Posterior vena cava (tissue), 2 donors: ENCODE results near the gene KCNB1. TPM values are rescaled to one million over a fixed set of nuclear protein-coding genes. Genes with fewer than 3 reads are reported as not detected.
A peak's percentile ranks its signal among the peaks of the same experiment; 100 is the strongest.

Experiments
- DNase-seq: peaks from one replicate; pipeline ENCODE4 v3.0.0-alpha.2; 2020; ENCODE audit warnings: low spot score
- intact Hi-C, 2 donors: fragments of 100-400 bp; cut with DNase I; formaldehyde crosslinking; loops; one replicate each; pipeline versions ENCODE4 v1.14.1 to v1.14.2; 2022 to 2023
- total RNA-seq, 2 donors: library from RNA; stranded (reverse); fragmentation: NEBNext Ultra II Directional; extraction: Animal tissue kit (Norgen Biotek cat#: 25700); gene quantifications; one replicate each; pipeline ENCODE4 v1.2.1, GENCODE V29; 2021
- donor health status: DM: yes; HTN: yes; CAD: no.
- donor health status: DM: yes; HTN: yes; CAD: no.

The KCNB1 gene
- total RNA-seq, 2 donors from 2014 or later: 1.6 to 9.7 TPM

DNA sequence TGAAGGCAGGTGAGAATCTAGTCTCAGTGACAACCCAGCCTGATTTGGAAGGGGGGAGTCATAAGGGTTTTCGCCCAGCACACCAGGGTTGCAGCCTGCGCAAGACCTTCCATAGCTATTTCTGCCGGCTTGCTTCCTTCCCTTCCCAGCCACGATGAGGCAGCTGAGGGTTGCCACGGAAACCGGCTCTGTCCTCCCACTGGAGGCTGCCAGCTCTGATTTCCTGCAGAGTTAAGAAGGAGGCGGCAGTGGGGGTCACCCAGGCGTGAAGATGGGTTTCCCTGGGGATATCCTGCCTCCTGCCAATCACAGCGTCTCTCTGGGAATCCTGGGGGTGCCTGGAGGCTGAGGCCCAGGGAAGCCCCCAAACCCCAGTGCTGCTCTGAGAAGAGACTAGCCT lies 23.1 kb upstream of the KCNB1 start:
- peak; percentile 84 for DNase-seq
- intact Hi-C loops: no loop called here

DNA sequence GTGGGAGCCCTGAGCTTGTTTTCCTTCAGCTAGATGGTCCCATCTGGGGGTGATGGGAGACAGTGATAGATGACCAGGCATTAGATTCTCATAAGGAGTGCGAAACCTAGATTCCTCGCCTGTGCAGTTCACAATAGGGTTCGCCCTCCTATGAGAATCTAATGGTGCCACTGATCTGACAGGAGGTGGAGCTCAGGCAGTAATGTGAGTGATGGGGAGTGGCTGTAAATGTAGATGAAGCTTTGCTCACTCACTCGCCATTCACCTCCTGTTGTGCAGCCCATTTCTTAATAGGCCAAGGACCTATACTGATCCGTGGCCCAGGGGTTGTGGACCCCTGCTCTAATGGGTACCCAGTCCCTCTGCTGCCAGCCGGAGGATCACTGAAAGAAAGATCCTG lies 20.7 kb upstream of the KCNB1 start:
- DNase-seq: no peak
- intact Hi-C loops: no loop called here

DNA sequence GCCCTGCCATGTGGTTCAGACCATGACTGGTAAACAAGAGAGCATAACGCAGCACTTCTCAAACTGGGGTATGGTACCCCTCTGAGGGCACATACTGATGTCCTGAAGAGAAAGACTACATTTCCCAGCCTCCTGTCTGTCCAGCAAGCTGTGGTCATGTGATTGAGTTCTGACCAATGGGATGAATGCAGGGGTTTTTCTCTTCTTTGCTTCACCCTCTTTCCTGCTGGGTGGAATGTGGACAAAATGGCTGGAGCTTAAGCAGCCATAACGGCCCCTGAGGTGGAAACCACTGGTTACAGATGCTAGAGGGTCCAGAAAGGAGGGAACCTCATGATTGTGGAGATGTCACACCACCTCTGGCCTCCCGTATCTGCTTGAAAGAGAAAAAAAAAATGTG lies 19.4 kb upstream of the KCNB1 start:
- intact Hi-C loops: no loop called here
- no peak for DNase-seq

DNA sequence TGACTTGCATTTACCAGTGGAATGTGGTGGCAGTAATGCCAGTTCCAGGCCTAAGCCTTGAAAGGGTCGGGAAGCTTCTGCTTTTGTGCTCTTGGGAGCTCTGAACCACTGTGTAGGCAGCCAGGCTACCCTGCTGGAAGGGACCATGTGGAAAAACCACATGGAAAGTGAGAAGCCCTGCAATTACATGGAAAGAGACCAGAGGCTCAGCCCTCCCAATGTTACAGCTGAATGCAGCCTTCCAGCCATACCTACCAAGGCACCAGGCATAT lies 14.9 kb upstream of the KCNB1 start:
- intact Hi-C loops: no loop called here
- DNase-seq: no peak

DNA sequence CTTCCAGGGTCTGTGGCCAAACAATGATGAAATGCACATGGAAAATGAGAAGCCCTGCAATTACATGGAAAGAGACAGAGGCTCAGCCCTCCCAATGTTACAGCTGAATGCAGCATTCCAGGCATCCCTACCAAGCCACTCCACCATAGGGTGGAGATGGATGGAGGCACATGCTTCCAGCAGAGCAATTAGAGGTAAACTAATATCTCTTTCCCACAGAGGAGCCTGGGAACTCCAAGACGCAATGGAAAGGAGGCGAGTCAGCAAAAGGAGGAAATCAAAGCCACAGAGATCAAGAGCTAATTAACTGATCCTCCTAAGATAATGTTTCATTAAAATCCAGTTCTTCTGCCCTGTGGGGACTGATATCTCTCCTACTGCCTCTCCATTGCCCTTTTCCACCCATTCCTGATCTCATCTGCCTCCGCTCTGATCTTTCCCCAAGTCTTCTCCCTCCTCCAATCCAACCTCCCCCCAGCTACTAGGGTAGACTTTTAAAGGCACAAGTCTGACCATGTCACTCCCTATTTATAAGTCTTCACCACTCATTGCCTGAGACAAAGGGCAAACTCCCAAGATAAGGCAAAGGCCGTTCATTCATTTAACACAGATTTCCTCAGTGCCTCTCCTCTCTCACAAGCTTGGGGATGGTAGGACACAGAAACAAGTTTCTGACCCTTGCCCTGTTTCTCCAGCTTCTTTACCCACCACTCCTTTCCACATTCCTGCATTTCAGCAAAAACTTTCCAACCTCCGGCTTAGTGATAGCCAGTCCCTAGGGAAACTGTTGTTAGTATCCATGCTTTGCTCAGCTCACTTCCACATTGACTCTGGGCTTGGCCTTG lies 14.3 kb upstream of the KCNB1 start:
- no peak for DNase-seq
- intact Hi-C loops: no loop called here

DNA sequence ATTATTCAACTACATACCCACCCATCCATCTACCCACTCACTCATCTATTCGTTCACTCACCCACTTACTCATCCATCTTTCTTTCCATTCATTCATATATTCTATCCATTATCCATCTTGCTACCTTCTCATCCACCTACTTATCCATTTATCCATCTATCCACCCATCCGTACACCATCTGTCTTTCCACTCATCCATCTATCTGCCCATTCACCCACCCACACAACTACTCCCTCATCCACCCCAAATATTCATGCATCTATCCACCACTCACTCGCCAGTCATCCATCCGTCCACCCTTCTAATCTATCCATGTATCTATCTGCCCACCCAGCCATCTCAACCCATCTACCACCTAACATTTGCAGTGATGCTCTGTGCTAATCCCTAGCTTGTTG lies 13.6 kb upstream of the KCNB1 start:
- DNase-seq: no peak
- intact Hi-C loops: no loop called here

DNA sequence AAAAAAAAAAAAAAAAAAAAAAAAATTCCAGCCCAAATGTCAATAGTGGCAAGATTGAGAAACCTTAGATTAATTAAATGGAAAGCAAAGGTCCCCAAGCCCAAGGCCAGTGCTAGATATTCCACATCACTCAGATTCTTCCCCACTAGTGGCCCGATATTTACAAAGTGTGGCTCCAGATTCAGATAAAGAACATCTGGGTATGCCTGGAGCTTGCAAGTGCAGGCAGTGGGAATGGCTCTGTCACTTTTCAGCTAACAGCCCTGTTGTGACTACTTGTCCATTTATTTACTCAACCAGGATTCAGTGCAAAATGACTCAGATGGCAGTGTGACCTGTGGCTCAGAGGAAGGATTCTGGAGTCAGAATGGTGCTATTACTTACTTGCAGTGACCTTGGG lies 8.2 kb upstream of the KCNB1 start:
- intact Hi-C loops: no loop called here
- DNase-seq: no peak

DNA sequence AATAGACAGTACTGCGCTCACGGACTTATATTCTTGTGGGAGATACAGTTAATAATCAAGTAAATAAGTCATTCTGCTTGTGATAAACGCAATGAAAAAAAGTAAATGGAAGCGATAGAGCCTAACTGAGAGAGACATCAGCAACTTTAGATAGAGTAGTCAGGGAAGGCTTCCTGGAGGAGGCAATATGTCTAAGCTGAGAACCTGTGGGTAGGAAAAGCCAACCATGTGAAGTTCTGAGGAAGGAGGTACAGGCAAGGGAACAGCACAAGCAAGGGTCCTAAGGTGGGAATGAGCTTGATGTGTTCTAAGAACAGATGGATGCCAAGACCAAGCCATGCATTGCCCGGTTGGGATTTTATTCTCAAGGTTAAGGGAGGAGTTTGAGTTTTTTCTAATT lies 7.2 kb upstream of the KCNB1 start:
- intact Hi-C loops: no loop called here
- DNase-seq: no peak

DNA sequence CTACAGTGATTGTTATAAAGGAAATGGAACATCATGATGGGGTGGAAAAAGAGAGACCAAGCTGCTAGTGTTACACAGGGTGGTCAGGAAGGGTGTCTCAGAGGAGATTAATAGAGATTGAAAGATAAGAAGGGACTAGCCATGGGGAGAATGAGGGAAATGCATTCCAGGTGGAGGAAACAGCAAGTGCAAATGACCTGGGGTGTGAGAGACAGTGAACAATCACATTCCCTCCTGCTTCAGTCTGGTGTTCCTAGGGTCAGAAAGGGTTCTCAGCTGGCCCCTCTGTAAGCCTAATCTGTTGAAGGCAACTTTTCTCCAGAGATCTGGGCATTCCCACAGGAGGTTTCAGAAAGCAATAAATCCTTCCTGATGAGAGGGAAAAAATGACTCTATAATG lies 3.6 kb upstream of the KCNB1 start:
- DNase-seq: no peak
- intact Hi-C loops: no loop called here

DNA sequence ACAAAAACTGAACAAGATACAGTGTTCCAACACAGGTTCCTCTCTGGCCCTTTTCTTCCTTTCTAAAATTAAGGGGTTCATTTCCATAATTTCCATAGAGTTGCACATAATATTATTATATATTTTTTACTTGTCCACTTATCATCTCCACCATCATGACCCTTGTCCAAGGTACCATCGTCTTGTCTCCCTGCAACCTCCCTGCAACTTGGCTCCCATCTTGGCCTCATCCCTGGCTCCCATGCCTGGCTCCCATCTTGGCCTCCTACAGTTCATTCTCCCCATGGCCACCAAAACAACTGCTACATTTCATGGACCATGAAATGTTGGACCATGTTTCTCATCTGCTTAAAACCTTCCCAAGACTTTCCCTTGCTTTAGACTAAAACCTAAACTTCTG lies 3.1 kb upstream of the KCNB1 start:
- intact Hi-C loops: loop anchor here in 1 of 2 donors (2.0 kb wide), 1 partner anchor 153 kb away; no protein-coding TSS in a partner anchor
- no peak for DNase-seq

DNA sequence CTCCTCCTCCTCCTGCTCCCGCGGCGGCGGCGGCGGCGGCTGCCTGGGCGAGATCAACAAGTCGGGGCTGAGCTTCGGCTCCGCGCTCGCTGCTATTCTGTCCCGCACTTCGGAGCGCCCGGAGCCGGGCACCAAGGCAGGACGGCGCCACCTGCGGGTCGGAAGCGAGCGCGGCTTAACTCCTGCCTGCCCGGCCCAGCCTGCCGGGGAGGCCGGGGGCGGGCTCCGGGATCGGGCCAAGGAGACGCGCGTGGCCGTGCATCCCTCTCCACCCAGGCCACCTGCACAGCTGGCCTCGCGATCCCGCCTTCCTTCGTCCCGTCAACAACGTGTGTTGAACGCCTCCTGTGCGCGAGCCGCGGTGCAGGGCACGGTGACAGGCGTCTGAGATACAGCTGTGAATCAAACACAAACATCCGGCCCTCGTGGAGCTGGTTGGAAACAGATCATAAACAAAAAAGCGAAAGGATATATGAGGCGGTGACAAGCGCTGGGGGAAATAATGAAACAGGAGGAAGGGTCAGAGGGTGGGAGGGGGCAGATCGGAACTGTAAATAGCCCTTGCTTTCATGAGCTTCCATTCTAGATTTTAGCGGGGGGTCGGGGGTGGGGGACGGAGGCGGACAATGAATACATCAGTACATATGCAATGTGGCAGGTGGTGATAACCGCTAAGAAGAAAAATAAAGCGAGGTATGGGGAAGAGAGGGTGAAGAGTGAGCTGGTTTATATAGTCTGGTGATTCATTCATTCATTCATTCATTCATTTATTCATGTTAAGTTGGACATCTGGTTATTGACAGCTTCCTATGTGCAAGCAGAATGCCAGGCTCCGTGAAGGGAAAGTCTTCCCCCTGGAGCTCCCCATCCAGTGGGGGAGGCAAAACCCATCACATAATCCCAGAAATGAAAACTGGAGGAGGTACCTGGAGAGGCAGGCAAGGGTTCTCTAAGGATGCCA lies 2.0 kb upstream of the KCNB1 start:
- intact Hi-C loops: loop anchor here (2.0 to 5.0 kb wide), 3 partner anchors 102 to 152 kb away; no protein-coding TSS in a partner anchor
- peak; percentile 95 for DNase-seq

DNA sequence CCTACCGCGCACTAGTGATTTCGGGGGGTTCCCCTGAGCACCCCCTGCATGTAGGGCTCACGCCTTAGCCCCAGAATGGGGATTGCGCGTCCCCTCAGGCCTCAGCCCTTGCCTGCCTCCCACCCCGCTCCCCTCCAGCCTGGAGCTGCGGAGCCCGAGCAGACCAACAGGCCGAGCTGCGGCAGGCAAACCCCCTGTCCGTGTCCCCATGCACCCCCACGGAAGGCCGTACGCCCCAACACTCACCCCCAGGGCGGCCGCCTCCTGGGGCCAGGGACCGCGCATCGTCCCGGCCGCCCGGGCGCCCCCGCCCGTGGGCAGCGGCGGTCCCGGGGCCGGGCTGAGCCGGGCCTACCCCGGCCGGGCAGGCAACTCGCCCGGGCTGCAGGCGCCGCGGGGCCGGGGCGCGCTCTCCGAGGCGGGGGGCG lies 1.2 kb upstream of the KCNB1 start:
- intact Hi-C loops: loop anchor here (2.0 to 5.0 kb wide), 3 partner anchors 101 to 151 kb away; no protein-coding TSS in a partner anchor
- DNase-seq: no peak

DNA sequence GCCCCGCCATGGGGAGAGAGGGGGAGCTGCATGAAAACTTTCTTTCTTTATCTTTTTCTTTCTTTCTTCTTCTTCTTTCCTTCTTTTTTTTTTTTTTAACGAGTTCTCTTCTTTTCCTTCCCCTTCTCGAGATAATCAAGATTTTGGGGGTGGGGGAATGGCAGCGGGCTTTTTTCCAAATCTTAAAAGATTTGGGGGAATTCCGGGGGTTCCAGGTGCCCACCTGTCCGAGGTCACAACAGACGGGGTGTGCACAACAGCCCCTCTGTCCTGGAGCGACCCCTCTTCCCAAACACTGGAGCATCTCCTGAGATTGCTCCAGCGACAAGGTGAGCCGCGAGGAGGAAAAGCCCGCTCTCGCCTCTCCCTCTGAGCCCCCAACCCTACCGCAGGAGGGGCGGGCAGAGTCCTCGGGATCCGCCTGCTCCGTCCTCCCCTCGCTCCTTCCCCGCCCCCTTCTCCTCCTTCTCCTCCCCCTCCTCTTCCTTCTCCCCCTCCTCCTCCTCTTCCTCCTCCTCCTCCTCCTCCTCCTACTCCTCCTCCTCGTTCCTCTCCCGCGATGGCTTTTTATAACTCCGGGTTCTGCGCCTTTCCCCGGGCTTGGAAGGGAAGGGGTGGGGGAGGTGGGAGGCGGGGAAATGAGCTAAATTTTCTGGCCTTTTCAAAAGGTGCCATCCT lies 689 bp upstream of the KCNB1 start:
- no peak for DNase-seq
- intact Hi-C loops: loop anchor here (5.0 kb wide), 2 partner anchors 101 to 151 kb away; no protein-coding TSS in a partner anchor

DNA sequence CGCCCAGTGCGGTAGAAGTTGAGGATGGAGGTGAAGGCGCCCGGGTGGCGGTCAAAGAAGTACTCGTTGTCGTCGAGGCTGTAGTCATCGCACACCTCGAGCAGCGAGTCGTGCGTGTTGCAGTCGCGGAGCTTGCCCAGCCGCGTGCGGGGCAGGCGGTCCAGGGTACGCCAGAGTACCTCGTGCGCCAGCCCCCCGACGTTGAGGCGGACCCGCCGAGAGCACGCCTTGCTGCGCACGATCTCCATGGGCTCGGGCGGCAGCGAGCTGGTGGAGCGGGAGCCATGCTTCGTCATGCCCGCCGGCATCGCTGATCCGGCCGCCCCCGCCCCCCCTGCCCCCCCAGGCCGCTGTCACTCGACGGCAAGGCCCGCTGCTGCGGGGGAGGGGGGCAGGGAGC lies 295 bp downstream of the KCNB1 start:
- intact Hi-C loops: loop anchor here (5.0 kb wide), 2 partner anchors 100 to 150 kb away; no protein-coding TSS in a partner anchor
- no peak for DNase-seq

DNA sequence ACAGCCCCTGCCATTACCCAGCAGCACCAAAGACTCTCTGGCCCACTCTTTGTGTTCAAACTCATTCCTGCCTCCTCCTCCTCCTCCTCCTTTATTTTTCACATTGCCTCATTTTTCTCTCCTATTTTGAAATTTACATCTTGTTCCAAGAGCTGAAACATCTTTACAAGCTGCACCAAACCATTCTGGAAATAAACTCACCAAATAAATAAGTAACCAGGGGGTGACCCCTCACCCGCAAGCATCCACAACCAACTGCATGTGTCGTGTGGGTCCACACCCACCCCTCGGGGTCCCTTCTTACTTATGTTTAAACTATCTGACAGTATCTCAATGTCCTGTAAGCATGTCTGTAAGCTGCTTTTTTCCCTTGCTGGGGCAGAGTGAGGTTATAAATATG lies 1.4 kb downstream of the KCNB1 start:
- no peak for DNase-seq
- intact Hi-C loops: loop anchor here (5.0 kb wide), 2 partner anchors 99 to 149 kb away; no protein-coding TSS in a partner anchor

DNA sequence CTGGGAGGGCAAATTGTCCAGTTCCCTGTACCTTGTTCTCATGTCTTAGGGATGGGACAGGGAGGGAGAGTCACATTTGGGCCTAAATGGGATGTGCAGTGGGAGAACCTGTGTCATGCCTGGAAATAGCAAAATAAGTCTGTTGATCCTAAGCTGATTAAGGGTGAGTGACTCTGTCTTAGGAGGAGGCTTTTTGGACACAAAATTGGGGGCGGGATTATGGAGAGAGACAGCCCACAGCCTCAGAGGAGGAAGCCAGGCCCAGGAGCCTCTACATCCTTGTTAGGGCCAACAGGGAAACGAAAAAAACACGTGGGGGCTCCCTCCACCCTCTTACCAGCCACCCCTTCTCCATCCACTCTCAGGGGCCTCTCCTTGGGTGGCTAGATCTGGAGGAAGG lies 2.2 kb downstream of the KCNB1 start:
- intact Hi-C loops: loop anchor here (5.0 kb wide), 2 partner anchors 98 to 148 kb away; no protein-coding TSS in a partner anchor
- no peak for DNase-seq

DNA sequence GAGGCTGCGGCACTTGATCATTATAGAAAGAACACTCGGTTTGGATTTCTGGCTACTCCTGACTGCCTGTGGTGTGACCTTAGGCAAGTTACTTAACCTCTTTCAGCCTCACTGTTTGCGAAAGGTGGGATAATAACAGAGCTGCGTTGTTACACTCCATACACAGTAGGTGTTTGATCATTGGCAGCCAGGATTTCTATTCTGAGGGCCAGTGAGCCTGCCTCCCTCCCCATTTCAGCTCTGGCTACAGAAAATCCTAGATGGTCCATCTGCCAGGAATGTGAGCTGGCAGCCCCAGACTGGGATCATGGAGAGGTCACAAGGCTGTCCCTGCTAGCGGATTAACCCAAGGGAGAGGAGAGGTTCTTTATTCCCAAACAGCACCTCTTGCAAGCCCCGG lies 2.7 kb downstream of the KCNB1 start:
- intact Hi-C loops: loop anchor here (5.0 kb wide), 2 partner anchors 97 to 147 kb away; no protein-coding TSS in a partner anchor
- no peak for DNase-seq

DNA sequence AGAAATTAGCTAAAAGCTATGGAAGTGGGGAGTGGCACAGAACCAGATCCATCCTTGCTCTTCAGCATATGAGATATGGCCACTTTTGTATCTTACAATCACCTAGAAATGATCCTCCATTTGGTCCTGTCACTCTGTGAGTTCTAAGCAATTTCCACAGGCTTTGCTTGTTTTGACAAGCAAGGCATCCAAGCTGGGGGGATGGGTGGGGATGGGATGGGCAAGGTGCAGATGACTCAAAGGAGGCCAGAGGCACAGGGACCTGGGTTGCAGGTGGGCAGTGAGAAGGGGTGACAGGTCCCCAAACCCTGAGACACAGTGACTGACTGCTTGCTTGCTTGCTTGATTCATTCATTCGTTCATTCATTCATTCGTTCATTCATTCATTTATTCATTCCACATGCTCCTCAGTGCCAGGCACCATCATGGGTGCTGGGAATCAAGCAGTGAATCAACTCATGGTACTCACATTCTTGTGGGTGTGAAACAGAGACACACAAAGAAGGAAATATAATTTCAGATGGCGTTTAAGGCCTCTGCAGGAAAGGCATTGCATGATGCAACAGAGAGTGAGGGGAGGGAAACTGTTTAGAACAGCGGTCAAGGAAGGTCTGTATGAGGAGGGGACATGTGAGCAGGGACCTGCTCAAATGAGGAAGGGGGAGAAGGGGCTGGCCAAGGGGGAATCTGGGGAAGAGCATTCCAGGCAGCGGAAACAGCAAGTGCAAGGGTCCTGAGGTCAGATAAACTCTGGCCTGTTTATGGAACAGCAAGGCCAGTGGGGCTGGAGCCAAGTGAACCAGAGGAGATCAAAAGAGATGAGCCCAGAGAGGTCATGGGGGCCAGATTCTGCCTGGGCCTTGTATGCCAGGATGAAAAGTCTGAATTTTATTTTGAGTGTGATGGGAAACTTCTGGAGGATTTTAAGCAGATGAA lies 3.4 kb downstream of the KCNB1 start:
- DNase-seq: no peak
- intact Hi-C loops: no loop called here
